ENCODE data around the gene THAP11. TPM values are rescaled to one million over a fixed set of nuclear protein-coding genes. Genes with fewer than 3 reads are reported as not detected.
A peak's percentile ranks its signal among the peaks of the same experiment; 100 is the strongest.

THAP11 gene
- polyA plus RNA-seq, 2 of the 4 experiments (the other 2 are of a cell fraction): 30.9 to 33.2 TPM

DNA sequence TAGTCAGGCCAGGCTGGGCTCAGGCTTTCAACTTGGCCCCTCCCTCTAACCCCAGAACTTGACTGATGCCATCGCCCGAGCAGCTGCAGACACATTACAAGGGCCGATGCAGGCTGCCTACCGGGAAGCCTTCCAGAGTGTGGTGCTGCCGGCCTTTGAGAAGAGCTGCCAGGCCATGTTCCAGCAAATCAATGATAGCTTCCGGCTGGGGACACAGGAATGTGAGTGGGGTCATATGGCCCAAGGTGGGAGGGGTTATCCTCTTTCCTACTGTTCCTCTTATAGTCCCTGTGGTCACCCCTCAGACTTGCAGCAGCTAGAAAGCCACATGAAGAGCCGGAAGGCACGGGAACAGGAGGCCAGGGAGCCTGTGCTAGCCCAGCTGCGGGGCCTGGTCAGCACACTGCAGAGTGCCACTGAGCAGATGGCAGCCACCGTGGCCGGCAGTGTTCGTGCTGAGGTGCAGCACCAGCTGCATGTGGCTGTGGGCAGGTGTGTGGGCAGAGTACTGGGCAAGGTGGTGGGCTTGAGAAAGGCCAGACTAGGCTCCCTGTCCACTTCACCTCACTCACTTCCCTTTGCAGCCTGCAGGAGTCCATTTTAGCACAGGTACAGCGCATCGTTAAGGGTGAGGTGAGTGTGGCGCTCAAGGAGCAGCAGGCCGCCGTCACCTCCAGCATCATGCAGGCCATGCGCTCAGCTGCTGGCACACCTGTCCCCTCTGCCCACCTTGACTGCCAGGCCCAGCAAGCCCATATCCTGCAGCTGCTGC, 40.4 kb downstream of the THAP11 start:
- FAIRE-seq (no peak), DNase-seq (ENCODE audit: low read depth in 1 of 2, low spot score in 1 of 2) (no peak), ATAC-seq (no peak)
- POLR2A ChIA-PET: no interaction called here
- 88% methylated on average over 18 of the region's 18 CpGs for WGBS (ENCODE audit: missing lambda C conversion rate)
- no peak overlapping the region for H3K4me2 ChIP-seq
- TF ChIP-seq CHD4 (IDR thresholded peaks at IDR 0.05; ENCODE audit: borderline replicate concordance): no peak
- TF ChIP-seq MAFK (IDR thresholded peaks at IDR 0.05; ENCODE audit: partially characterized antibody): no peak
- TF ChIP-seq, protein P1, sequence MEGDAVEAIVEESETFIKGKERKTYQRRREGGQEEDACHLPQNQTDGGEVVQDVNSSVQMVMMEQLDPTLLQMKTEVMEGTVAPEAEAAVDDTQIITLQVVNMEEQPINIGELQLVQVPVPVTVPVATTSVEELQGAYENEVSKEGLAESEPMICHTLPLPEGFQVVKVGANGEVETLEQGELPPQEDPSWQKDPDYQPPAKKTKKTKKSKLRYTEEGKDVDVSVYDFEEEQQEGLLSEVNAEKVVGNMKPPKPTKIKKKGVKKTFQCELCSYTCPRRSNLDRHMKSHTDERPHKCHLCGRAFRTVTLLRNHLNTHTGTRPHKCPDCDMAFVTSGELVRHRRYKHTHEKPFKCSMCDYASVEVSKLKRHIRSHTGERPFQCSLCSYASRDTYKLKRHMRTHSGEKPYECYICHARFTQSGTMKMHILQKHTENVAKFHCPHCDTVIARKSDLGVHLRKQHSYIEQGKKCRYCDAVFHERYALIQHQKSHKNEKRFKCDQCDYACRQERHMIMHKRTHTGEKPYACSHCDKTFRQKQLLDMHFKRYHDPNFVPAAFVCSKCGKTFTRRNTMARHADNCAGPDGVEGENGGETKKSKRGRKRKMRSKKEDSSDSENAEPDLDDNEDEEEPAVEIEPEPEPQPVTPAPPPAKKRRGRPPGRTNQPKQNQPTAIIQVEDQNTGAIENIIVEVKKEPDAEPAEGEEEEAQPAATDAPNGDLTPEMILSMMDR (IDR thresholded peaks at IDR 0.05): no peak
- TF ChIP-seq HOXB5 (CRISPR knock-in tag; IDR thresholded peaks at IDR 0.05): no peak
- no peak for TF ChIP-seq RCOR1 (IDR thresholded peaks at IDR 0.05; ENCODE audit: low read depth, low read length)
- TF ChIP-seq ZFP36 (IDR thresholded peaks at IDR 0.05; ENCODE audit: borderline replicate concordance, partially characterized antibody): no peak
- TF ChIP-seq BHLHE40 (IDR thresholded peaks at IDR 0.05; ENCODE audit: low read depth, low read length): no peak
- TF ChIP-seq KDM5A (IDR thresholded peaks at IDR 0.05): no peak
- TF ChIP-seq MYC (IDR thresholded peaks at IDR 0.05; ENCODE audit: borderline replicate concordance, low read length): no peak
- no peak for TF ChIP-seq TFCP2L1 (CRISPR knock-in tag; IDR thresholded peaks at IDR 0.05)
- TF ChIP-seq KDM1A (IDR thresholded peaks at IDR 0.05; ENCODE audit: low read depth): no peak
- TF ChIP-seq FOSL2 (IDR thresholded peaks at IDR 0.05): no peak
- no peak for TF ChIP-seq FOSL2 (CRISPR knock-in tag; IDR thresholded peaks at IDR 0.05)
- TF ChIP-seq ZSCAN20 (CRISPR knock-in tag; IDR thresholded peaks at IDR 0.05): no peak
- no peak for TF ChIP-seq HDAC2 (IDR thresholded peaks at IDR 0.05)
- no peak for TF ChIP-seq POLR2A (IDR thresholded peaks at IDR 0.05; ENCODE audit: low read length)
- no peak for TF ChIP-seq CEBPB (IDR thresholded peaks at IDR 0.05)
- no peak for TF ChIP-seq CBX8 (IDR thresholded peaks at IDR 0.05)
- TF ChIP-seq CHD2 (IDR thresholded peaks at IDR 0.05; ENCODE audit: low read length, partially characterized antibody): no peak
- TF ChIP-seq NR3C1 (IDR thresholded peaks at IDR 0.05): no peak
- TF ChIP-seq RNF2 (IDR thresholded peaks at IDR 0.05; ENCODE audit: borderline replicate concordance, low read depth): no peak
- no peak overlapping the region for H3K4me3 ChIP-seq
- no peak overlapping the region for H3K27ac ChIP-seq
- CTCF ChIA-PET: interaction anchor here (0.6 to 17.4 kb wide), 21 partner anchors 8 to 347 kb away, joined by 3 to 370 read pairs (median 8); partner anchors contain the start of genes CTRL, EDC4, PSKH1 and PSMB10
- peaks cover 9% of the 10 kb centered on the region; the same call in 1 of the 3 replicates for H3K4me1 ChIP-seq
- no peaks in the 10 kb centered on the region for H3K9me3 ChIP-seq

DNA sequence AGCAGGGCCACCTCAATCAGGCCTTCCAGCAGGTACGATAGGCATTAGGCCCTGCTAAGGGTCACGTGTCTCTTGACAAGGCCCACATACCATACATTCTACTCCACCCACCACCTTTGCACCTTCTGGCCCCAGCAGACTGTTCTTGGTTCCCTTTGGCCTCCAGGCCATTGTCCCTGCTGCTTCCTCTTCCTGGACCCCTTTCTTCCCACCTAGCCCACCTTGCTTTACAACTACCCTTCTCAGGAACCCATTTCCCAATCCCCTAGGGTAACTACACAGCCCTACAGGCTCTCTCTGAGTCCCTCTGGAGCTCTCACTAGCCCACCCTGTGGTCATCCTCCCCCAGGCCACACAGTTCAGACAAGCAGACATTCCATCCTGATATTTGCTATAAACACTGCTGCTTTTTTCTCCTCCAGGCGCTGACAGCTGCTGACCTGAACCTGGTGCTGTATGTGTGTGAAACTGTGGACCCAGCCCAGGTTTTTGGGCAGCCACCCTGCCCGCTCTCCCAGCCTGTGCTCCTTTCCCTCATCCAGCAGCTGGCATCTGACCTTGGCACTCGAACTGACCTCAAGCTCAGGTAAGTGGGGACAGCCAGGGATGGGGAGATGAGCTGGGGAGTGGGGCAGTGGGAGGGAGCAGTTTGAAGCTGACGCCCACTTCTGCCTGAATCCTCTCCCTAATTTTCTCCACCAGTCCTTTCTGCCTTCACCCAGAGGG, 41.2 kb downstream of the THAP11 start:
- Histone ChIP-seq H3K4me2 (no peak overlapping the region), H3K4me1 (peaks cover 9% of the 10 kb centered on the region; the same call in 1 of the 3 replicates), H3K4me3 (no peak overlapping the region), H3K27ac (no peak overlapping the region), H3K9me3 (no peaks in the 10 kb centered on the region)
- no peak for DNase-seq (ENCODE audit: low read depth in 1 of 2, low spot score in 1 of 2)
- CTCF ChIA-PET: interaction anchor here (0.6 to 17.4 kb wide), 40 partner anchors 9 to 363 kb away, joined by 3 to 370 read pairs (median 5); partner anchors contain the start of genes CTRL, EDC4, NUTF2 and PSKH1
- peak; percentile 24 to 77; a peak in 5 of 6 replicates for ATAC-seq
- POLR2A ChIA-PET: interaction anchor here (1.8 kb wide), 1 partner anchor 10 kb away, joined by 8 read pairs; the partner anchor contains the start of gene PSKH1
- 51% methylated on average over 6 of the region's 6 CpGs for WGBS (ENCODE audit: missing lambda C conversion rate)
- FAIRE-seq: no peak
- TF ChIP-seq JUNB (IDR thresholded peaks at IDR 0.05) (no peak), REST (IDR thresholded peaks at IDR 0.05) (no peak), TP53 (CRISPR knock-in tag; IDR thresholded peaks at IDR 0.05) (no peak)

All from A549 (cell line).